ENCODE results near the gene NDUFS2.

Gene NDUFS2

GRCh38 chr1:161226759-161227158 is 24.6 kb downstream of the NDUFS2 start:
- Histone ChIP-seq H3K27me3 (ENCODE audit: insufficient read depth, low read length, poor library complexity, severe bottlenecking) (no peaks in the 10 kb centered on the region), H3K4me3 (ENCODE audit: low read length, poor library complexity, severe bottlenecking) (peak overlapping the region; percentile 82), H4K20me1 (ENCODE audit: insufficient read depth, low read length, poor library complexity, severe bottlenecking) (no peaks in the 10 kb centered on the region), H3K4me1 (ENCODE audit: insufficient read depth, low read length, poor library complexity, severe bottlenecking) (peaks cover 21% of the 10 kb centered on the region), H3K36me3 (ENCODE audit: insufficient read depth, low read length) (no peaks in the 10 kb centered on the region; the same call in 1 of the 2 replicates), H3K9me2 (replicated peaks; ENCODE audit: low read depth, low read length) (no peaks in the 10 kb centered on the region), H3K9me3 (ENCODE audit: insufficient read depth, low read depth, low read length) (no peaks in the 10 kb centered on the region), H2AFZ (ENCODE audit: low read length) (no peak overlapping the region), H3K79me2 (ENCODE audit: insufficient read depth, low read length) (0 out of 2 replicates have a peak, but pooled peaks cover 4% of the 10 kb centered on the region), H3K4me2 (ENCODE audit: low read depth, low read length, poor library complexity, severe bottlenecking) (peak overlapping the region; percentile 77), H3K9ac (ENCODE audit: low read depth, low read length, poor library complexity, severe bottlenecking) (peak overlapping the region; percentile 77), H3F3A (ENCODE audit: low read depth) (no peaks in the 10 kb centered on the region)
- TF ChIP-seq EZH2phosphoT487 (IDR thresholded peaks at IDR 0.05; ENCODE audit: borderline replicate concordance) = no peak
- no peak for TF ChIP-seq CTCF (conservative IDR thresholded peaks at IDR 0.05; ENCODE audit: low read length)

- Histone ChIP-seq H3K9me2 (replicated peaks; ENCODE audit: low read depth, low read length) (no peaks in the 10 kb centered on the region), H3K4me3 (ENCODE audit: low read length, poor library complexity, severe bottlenecking) (peak overlapping the region; percentile 82), H3K27me3 (ENCODE audit: insufficient read depth, low read length, poor library complexity, severe bottlenecking) (no peaks in the 10 kb centered on the region), H3K36me3 (ENCODE audit: insufficient read depth, low read length) (no peaks in the 10 kb centered on the region; the same call in 1 of the 2 replicates), H3K4me1 (ENCODE audit: insufficient read depth, low read length, poor library complexity, severe bottlenecking) (peaks cover 21% of the 10 kb centered on the region), H3K9ac (ENCODE audit: low read depth, low read length, poor library complexity, severe bottlenecking) (peak overlapping the region; percentile 77), H3K79me2 (ENCODE audit: insufficient read depth, low read length) (0 out of 2 replicates have a peak, but pooled peaks cover 4% of the 10 kb centered on the region), H3K9me3 (ENCODE audit: insufficient read depth, low read depth, low read length) (no peaks in the 10 kb centered on the region), H2AFZ (ENCODE audit: low read length) (peak overlapping the region; percentile 72), H3F3A (ENCODE audit: low read depth) (no peaks in the 10 kb centered on the region), H4K20me1 (ENCODE audit: insufficient read depth, low read length, poor library complexity, severe bottlenecking) (no peaks in the 10 kb centered on the region), H3K4me2 (ENCODE audit: low read depth, low read length, poor library complexity, severe bottlenecking) (peak overlapping the region; percentile 77)
- TF ChIP-seq EZH2phosphoT487 (IDR thresholded peaks at IDR 0.05; ENCODE audit: borderline replicate concordance) = no peak
- peak; percentile 94 for TF ChIP-seq CTCF (conservative IDR thresholded peaks at IDR 0.05; ENCODE audit: low read length)
Measured at GRCh38 chr1:161227196-161227871, 25.2 kb downstream of the NDUFS2 start.

- peak overlapping the region; percentile 77 for H3K4me2 ChIP-seq (ENCODE audit: low read depth, low read length, poor library complexity, severe bottlenecking)
- H3F3A ChIP-seq (ENCODE audit: low read depth) = no peaks in the 10 kb centered on the region
- H3K9me2 ChIP-seq (replicated peaks; ENCODE audit: low read depth, low read length) = no peaks in the 10 kb centered on the region
- H3K9me3 ChIP-seq (ENCODE audit: insufficient read depth, low read depth, low read length) = no peaks in the 10 kb centered on the region
- H3K79me2 ChIP-seq (ENCODE audit: insufficient read depth, low read length) = 0 out of 2 replicates have a peak, but pooled peaks cover 4% of the 10 kb centered on the region
- H3K4me3 ChIP-seq (ENCODE audit: low read length, poor library complexity, severe bottlenecking) = peak overlapping the region; percentile 82
- H3K36me3 ChIP-seq (ENCODE audit: insufficient read depth, low read length) = no peaks in the 10 kb centered on the region; the same call in 1 of the 2 replicates
- peak overlapping the region; percentile 72 for H2AFZ ChIP-seq (ENCODE audit: low read length)
- H3K9ac ChIP-seq (ENCODE audit: low read depth, low read length, poor library complexity, severe bottlenecking) = peak overlapping the region; percentile 77
- TF ChIP-seq EZH2phosphoT487 (IDR thresholded peaks at IDR 0.05; ENCODE audit: borderline replicate concordance) (no peak), CTCF (conservative IDR thresholded peaks at IDR 0.05; ENCODE audit: low read length) (no peak)
- peaks cover 21% of the 10 kb centered on the region for H3K4me1 ChIP-seq (ENCODE audit: insufficient read depth, low read length, poor library complexity, severe bottlenecking)
- no peaks in the 10 kb centered on the region for H4K20me1 ChIP-seq (ENCODE audit: insufficient read depth, low read length, poor library complexity, severe bottlenecking)
- H3K27me3 ChIP-seq (ENCODE audit: insufficient read depth, low read length, poor library complexity, severe bottlenecking) = no peaks in the 10 kb centered on the region
Measured at GRCh38 chr1:161228032-161228431, 25.9 kb downstream of the NDUFS2 start.
